COLO668 (cell line): ENCODE data around the gene GP1BB.
A peak's percentile ranks its signal among the peaks of the same experiment; 100 is the strongest.

ENCODE experiments used
- DNase-seq: peaks from one replicate; lab custom pipeline; 2025; ENCODE audit not compliant: unreplicated experiment; lab: John Stamatoyannopoulos, UW

Gene GP1BB

DNA sequence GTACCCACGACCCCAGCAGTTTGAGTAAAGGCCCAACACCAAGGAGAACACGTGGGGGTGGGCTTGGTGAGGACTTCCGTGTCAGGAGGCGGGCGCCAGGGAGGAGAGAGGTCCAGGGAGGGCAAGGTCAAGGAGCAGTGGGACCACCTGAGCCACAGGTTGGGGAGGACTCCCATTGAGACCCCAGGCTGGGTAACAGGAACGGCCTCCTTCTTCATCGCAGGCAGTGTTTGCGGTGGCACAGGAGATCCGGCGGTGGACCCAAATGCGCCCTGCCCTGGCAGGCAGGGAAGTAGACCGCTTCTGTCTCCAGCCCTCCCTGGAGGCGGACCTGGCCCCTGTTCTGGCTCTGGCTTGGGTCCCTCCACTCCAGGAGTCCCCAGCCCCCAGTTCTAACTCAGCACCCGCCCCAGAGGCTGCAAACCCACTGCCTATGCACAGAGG is 31.4 kb downstream of the GP1BB start:
- no peak for DNase-seq

DNA sequence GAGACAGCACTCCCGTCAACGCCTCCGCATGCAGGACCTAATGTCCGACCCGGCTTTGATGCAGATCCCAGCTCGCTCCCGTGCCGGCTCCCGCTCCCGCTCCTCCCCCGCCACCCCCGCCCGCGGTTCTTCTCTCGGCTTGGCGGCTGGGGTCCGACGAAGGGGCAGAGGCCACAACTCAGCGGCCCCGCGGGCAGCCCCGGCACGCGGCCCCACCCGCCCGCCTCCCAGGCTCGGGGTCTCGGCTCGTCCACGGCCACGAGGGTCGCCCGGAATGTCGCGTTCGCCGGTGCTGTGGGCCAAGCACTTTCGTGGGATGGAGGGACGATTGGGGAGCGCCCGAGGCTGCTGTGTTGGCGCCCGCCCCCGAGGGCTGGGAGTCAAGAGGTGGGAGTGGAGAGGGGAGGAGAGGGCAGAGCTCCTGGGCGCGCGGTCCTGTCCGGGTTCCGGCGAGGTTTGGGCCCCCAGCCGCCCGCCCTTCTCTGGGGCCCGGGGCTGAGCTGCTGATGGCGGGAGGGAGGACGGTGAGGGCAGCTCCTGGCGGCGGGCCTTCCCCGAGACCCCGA is 31.9 kb downstream of the GP1BB start:
- no peak for DNase-seq

DNA sequence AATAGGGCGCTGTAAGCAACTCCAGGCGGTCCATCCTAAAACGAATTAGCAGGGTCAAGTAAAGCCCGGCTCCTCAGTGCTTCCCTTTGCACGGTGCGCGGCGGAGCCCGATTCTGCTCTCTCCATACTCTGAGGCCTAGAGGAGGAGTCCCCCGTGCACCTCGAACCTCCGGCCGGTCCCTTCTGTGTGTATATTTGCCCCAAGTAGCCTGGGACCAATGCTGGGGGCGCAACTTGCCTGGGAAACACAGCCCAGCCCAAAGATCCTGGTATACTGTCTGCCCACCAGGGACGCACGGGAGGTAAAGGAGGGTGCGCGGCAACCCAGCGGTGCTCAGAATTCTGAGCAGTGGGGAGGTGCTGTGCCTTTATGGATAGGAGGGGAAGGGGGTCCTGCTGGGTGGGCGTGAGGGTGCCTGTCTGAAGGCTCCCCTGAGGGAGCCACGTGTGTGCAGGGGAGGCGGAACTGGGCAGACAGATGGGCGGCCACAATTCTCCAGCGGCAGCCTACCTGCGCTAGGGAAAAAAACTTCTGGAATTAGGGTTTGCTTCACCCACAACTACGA is 32.5 kb downstream of the GP1BB start:
- no peak for DNase-seq

DNA sequence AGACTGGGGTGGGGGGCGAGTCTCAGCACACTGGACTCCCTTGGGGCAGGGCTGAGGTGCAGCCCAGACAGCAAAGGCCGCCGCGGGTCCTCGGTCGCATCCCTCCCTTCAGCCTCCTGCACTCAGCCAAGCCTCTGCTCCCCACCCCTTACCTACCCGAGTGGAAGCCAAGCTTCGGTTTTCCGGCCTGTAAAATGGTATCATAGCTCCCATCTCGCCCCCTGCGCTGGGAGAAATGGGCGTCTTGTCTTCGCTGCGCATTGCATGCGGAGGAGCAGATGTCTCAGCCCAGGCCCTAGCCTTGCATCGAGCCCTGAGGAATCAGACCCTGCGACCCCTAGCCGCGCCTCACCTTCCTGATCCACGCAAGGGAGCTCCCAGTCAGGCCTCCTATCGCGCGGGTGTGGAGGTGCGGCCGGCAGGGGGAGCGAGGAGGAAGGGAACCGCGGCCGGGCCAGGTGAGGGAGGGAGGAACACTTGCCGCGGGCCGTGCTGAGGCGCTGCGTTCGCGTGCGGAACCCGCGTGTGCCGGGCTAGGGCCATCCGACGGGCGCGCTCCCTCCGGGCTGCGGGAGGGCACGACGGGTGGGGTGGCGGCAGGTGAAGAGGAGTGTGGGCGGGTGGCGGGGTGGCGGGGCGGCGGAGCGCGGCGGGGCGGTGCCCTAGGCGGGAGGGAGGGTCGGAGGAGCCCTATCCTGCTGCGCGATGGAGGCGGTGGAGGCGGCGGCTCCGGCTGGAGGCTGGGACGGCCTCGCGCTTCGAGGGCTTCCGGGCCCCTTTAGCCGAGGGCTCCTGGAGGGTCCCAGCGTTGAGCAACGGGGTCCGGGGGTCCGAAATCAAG is 33.2 kb downstream of the GP1BB start:
- DNase-seq, result peak; percentile 76

DNA sequence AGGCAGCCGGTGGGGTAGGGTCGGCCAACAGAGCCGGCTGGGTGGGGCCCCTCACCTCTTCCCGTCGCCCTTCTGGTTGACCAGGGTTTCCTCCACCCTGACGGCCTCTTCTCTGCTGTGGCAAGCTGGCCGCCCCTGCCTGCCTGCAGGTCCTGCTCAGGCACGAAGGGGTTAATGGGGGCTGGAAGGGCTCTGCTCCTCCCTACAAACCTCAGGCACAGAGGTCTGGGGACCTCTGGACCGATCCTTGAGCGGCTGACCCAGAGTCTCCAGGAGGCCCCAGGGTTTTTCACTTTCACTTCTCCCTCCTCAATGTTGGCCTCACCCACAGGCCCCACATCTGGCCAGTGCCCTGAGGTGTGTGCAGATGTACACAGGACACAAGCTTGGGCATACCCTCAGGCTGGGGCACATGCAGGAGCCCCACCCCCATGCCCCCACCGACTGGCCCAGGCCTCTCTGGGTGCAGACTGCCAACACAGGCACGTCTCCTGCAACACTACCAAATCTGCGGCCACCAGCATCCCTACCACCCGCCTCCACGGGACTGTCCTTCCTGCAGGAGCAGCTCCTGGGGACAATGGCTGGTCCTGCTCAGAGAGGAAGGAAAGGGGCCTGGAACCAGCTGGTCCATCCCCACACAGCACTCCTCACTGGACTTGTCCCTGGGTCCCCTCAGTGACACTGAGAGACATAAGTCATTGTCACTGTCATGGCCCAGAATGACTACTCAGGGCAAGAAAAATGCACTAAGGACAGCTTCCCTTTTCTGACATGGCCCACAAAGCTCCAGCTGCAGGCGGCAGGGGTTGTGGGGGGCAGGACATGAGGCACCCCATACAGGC is 34.0 kb downstream of the GP1BB start:
- no peak for DNase-seq

DNA sequence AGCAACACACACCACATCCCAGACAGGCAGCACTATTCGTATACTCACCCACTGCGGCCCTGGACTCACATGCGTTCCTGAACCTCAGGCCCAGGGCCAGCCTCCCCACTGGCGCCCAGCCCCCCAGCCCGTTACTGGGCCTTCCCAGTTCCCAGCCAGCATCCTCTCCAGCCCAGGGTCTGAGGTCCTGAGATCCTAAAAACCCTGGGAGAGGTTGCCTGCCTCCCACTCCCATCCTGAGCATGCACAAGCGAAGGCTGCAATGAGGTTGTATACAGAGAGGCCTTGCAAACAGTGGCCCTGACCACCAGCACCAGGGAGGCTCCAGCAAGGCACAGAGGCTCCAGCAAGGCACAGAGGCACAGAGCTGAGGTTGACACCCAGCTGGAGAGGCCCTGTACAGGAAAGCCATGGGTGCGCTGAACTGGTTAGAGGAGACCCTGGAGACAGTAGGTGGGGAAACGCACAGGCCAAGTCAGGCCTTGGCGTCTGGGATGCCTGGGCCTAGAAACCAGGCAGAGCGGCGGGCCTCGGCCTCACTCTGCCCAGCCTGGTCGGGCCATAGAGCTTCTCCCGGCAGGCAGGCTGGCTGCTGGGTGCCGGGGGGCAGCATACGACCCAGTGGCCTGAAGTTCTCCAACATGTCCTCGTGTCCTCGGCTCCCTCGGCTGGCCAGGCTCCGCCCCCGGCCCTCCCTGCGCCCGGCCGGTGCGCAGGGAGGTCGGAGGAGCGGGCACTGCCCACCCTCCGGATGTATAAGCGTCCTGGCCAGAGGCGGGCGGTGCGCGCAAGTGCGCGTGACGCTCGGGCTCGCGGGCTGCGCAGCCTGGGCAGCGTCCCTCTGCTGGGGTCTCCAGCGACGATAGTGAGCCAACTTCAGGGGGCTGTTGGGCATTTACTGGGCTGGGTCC is 34.9 kb downstream of the GP1BB start:
- DNase-seq, result no peak

DNA sequence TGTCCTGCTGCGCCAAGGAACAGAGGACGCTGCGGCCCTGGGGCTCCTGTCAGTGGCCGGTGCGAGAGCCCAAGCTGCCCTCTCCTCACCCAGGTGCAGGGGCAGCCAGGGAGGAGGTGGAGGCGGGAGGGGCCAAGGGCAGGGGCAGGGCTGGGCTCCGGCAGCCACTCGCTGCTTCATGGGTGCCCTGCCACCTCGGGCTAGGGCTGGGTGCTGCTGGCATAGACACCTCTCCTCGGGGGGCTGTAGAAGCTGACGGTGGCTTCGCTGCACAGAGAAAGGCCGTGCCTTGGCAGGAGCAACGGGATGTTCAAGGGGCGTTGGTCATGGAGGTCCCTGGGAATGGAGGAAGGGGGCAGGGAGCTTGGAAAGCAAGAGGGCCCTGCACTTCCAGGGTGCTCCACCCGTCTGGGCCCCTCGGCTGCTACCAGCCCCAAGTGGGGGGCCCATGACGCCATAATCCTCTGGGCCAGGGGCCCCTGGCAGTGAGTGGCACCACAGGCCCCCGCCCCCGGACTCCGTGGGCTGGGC is 35.6 kb downstream of the GP1BB start:
- no peak for DNase-seq

DNA sequence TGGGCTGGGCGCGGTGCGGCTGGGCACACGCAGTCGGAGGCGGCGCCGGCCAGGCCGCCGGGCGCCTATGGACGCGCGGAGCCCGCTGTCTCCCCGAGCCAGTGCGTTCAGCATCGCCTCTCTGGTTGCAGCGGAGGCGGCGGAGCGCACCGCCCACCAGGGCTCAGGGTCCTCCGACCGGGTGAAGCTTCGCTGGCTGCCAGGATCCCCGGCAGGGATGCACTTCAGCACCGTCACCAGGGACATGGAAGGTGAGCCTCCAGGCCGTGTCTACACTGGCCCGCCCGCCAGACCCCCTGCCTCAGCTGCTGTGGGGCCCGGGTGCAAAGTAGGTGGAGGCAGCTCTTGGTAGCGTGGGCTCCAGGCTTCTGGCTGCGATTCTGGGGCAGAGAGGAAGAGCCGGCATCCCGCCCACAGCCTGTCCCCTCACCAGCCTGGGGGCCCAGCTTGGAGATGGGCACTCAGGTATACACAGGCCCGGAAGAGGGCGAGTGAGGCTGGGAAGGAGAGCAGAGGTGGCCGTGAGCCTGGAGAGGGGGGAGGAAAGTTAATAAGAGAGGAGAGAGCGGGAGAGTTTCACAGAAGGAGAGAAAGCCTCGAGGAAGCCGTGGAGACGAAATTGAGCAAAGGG is 36.2 kb downstream of the GP1BB start:
- DNase-seq, result no peak

DNA sequence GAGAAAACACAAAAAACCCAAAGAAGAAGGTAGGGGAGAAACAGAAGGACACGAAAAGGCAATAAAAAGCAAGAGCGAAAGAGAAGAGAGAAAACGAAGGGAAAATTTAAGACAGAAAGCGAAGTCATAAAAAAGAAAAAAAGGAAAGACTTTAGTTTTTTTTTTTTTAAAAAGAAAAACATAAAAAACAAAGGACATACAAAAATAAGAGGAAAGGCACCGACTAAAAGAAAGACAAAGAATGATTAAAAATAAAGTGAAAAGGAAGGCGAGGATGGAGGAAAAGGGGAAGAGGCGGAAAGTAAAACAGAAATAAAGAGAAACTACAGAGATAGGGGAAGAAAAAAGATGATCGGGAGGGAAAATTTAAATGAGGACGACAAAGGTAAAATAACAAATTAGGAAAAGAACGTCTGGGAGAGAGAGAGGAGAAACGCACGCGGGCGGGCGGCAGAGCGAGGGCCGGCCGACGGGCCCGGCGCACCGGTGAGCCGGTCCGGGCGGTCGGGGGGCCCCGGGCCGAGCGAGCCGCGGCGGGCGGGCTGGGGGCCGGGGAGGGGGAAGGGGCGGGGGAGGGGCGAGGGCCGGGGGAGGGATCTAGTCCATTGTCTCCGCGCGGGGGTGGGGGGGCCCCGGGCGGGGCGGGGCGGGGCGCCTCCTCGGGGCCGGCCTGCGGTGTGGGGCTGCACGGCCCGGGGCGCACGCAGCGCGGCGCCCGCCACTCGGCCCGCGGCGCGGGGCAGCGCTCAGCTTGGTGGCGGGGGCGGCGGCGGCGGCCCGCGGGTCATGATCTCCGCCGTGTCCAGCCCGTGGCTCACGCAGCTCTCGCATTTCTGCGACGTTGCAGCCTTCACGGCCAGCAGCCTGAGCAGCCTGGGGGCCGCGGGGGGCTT is 37.0 kb downstream of the GP1BB start, which contains the start of gene TBX1:
Gene TBX1 (plus strand): TSS at position 721 of the 893 bp plus-strand sequence. CDS start 66 bp downstream, at position 787.
- DNase-seq, result no peak

DNA sequence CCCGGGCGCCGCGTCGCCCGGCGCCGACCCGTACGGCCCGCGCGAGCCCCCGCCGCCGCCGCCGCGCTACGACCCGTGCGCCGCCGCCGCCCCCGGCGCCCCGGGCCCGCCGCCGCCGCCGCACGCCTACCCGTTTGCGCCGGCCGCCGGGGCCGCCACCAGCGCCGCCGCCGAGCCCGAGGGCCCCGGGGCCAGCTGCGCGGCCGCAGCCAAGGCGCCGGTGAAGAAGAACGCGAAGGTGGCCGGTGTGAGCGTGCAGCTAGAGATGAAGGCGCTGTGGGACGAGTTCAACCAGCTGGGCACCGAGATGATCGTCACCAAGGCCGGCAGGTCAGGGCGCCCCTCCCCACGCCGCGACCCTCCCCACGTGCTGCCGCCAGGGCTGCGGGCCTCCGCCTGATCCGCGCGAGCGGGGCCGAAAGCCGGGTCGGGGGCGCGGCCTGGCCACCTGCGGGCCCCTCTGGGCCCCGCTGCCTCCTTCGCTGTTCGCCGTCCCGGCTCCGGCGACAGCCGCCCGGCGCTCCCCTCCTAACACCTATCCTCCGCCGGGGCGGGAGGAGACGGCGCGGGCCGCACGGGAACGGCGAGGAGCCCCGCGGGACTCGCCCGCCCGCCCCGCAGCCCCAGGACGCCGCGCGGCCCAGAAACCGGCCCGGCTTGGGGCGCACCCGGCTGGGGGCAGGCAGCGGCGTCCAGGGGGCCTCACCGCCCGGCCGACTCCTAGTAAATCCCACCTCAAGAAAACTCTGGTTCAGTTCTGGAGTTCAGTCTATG is 37.8 kb downstream of the GP1BB start:
- DNase-seq, result peak; percentile 34

DNA sequence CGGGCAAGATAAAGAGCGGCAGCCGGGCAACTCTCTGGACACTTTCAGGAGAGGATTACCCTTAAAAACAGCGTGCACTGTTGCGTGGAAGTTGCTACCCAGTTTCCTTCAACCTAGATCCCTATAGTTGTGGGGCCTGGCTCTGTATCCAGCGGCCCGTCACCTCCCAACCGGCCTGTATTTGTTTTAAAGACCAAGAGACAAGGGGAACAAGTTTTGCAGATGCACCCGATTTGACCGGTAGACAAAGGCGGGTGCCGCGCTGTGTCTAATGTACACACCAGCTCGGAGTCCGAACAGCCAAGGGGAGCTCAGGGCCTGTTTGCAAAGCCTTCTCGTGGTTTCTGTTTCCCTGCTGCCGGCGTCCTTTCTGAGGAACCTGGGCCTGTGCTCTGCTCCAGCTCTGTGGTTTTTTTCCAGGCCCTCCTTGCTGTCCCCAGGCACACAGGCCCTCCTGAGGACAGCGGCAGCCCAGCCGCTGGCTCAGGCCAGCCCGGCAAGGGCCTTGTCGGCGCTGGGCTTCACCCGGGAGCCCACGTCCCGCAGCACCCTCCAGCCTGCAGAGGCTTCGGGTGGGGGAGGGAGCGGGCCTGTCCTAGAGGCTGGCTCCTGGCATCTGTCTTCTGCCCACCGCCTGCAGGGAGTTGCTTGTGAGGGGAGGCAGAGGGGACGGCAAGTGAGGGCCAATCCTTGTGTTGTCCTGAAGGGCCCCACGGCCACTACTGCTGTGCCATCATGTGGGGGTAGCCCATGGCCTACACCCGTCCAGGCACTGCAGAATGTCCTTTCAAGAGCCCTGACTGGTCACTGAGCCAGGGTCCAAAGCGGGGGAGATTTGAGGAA is 38.6 kb downstream of the GP1BB start:
- DNase-seq, result peak; percentile 21

DNA sequence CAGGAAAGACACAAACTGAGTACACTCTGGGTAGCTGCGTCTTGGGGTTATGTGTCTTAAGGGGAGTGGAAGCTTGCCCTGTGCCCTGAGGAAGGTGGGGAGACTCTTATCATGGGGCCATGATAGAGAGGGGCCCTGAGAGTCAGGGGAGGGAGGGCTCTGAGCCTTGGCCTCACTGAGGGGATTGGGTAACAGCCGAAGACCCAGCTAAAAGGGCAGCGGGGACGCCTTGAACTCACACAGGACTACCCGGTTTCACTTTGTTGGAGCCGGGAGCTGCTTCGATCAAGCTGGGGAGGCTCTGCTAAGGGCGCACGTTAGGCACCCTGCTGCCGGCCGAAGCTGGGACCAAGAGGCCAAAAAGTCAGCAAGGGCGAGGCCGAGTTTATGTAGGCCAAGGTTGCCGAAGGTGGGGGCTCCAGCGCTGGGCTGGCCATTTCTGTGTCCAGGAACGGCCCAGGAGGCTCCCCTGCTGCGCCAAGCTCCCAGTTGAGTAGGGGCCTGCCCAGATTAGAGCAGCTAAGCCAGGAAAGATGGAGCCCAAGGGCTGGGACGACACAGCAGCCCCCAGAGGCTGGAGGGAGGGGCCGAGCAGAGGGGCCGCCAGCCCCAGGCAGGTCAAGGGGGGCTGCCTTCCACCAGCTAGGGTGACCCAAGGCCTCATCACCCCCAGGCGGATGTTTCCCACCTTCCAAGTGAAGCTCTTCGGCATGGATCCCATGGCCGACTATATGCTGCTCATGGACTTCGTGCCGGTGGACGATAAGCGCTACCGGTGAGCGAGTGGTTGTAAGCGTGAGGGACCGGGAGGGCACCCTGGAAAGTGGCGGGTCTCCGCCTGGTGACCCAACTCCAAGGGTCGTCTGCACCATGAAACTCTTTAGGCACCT is 39.5 kb downstream of the GP1BB start:
- DNase-seq, result no peak

DNA sequence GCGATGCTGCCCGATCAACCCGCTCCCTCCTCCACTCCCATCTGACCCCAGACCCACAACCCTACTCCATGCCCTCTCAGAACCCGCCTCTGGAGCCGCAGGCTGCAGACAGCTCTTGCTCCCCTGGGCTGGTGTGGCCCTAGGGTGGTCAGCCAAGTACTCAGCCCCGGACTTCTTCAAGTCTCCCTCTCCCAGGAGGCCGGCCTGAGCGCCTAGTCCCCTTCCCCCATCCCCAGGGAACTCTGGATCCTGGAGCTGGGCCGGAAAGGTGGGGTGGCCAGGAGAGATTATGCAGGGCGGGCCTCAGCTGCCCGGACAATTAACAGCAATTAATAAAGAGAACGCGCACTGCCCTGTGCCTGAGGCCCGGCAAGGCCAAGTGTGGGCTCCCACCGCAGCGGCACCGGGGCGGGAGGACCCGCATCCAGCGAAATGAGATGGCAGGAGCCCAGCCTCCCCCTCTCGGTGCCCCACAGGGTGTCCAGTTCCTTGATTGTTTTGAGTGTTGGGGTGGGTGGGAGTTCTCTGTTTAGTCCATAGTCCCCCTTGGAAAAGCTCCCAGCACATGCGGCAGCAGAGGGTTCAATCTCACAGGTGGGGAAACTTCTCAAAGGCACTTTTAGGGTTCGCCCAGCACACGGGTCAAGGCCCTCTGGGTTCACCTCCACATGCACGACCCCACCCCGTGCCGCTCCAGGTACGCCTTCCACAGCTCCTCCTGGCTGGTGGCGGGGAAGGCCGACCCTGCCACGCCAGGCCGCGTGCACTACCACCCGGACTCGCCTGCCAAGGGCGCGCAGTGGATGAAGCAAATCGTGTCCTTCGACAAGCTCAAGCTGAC is 40.3 kb downstream of the GP1BB start:
- DNase-seq, result no peak

DNA sequence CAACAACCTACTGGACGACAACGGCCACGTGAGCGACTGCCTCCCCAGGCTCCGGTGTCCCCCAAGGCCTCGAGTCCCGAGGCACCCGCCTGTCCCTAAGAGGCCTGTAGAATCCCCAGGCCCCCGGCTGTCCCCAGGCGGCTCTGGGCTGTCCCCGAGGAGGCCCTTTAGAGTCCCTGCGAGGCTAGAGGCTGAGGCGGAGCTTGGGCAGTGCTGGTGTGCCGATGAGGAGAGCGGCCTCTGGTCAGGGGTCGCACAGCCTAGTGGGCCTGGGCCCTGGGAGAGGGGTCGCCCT is 40.9 kb downstream of the GP1BB start:
- no peak for DNase-seq
